ENCODE results near the gene UGT3A2. TPM values are rescaled to one million over a fixed set of nuclear protein-coding genes. Genes with fewer than 3 reads are reported as not detected.

Gene UGT3A2
- total and polyA plus RNA-seq, 2 of the 4 experiments (the other 2 are of a cell fraction) = not detected

GRCh38 chr5:36013182-36013581 is 53.5 kb downstream of the UGT3A2 start:
- H4K8ac ChIP-seq (ENCODE audit: low read depth in 2 of 2, low read length in 2 of 2) = no peak overlapping the region
- H3K4ac ChIP-seq (ENCODE audit: low read depth, low read length) = no peak overlapping the region
- dilution Hi-C loops (cut with HindIII; ENCODE audit: low sequenced_read_pairs, unreplicated experiment) = no loop called here
- no peak overlapping the region for H3K18ac ChIP-seq (ENCODE audit: low read depth, low read length)
- no peaks in the 10 kb centered on the region; the same call in 1 of the 2 replicates for H3K9me3 ChIP-seq (ENCODE audit: control insufficient read depth, insufficient read depth, low read length)
- intact Hi-C loops (cut with micrococcal nuclease) = no loop called here
- H2AFZ ChIP-seq (replicated peaks; ENCODE audit: low read length, poor library complexity) = no peak overlapping the region
- H2BK20ac ChIP-seq (ENCODE audit: low read depth, low read length) = no peak overlapping the region
- in situ Hi-C loops (cut with MboI; ENCODE audit: low sequenced_read_pairs) = no loop called here
- H3K79me1 ChIP-seq (ENCODE audit: low read depth in 1 of 2, low read length in 2 of 2) = no peaks in the 10 kb centered on the region
- H2AK5ac ChIP-seq (ENCODE audit: low read depth, low read length) = no peak overlapping the region
- no peak overlapping the region for H3K56ac ChIP-seq (ENCODE audit: extremely low read depth, insufficient read depth, low read length)
- no peaks in the 10 kb centered on the region for H4K20me1 ChIP-seq (ENCODE audit: insufficient read depth, low read length)
- ChIA-PET POLR2A (ENCODE audit: unreplicated experiment) (no interaction called here), CTCF (no interaction called here)
- H3K4me1 ChIP-seq (ENCODE audit: control insufficient read depth, insufficient read depth, low read length) = no peaks in the 10 kb centered on the region
- H2BK15ac ChIP-seq (ENCODE audit: low read depth, low read length) = no peak overlapping the region
- H4K91ac ChIP-seq (ENCODE audit: insufficient read depth, low read depth, low read length) = no peak overlapping the region
- whole genome bisulfite sequencing, 2 experiments (ENCODE audit: extremely low coverage in 2 of 2, insufficient read length in 1 of 2) = no CpG with 5 or more reads among the region's 2 CpGs
- no peak overlapping the region for H3K14ac ChIP-seq (replicated peaks; ENCODE audit: low read depth, low read length)
- no peak overlapping the region for H3K4me2 ChIP-seq (ENCODE audit: low read depth, low read length)
- TF ChIP-seq SMC3 (IDR thresholded peaks at IDR 0.05; ENCODE audit: low read depth, low read length) (no peak), MAFK (IDR thresholded peaks at IDR 0.05; ENCODE audit: low read depth, low read length) (no peak), RAD21 (IDR thresholded peaks at IDR 0.05; ENCODE audit: low read length) (no peak), BHLHE40 (IDR thresholded peaks at IDR 0.05; ENCODE audit: low read depth, low read length) (no peak), MAZ (IDR thresholded peaks at IDR 0.05; ENCODE audit: borderline replicate concordance, low read depth, low read length) (no peak), CTCF (conservative IDR thresholded peaks at IDR 0.05; ENCODE audit: low read depth, low read length) (no peak), CEBPB (IDR thresholded peaks at IDR 0.05; ENCODE audit: low read depth, low read length) (no peak), USF2 (IDR thresholded peaks at IDR 0.05; ENCODE audit: low read depth, low read length) (no peak), CHD1 (IDR thresholded peaks at IDR 0.05; ENCODE audit: low read depth, low read length) (no peak), RCOR1 (IDR thresholded peaks at IDR 0.05; ENCODE audit: insufficient replicate concordance, low read length) (no peak), NFE2L2 (IDR thresholded peaks at IDR 0.05; ENCODE audit: low read depth, low read length) (no peak), FOS (IDR thresholded peaks at IDR 0.05; ENCODE audit: low read depth, low read length) (no peak), POLR2A (IDR thresholded peaks at IDR 0.05; ENCODE audit: low read depth, low read length) (no peak)
- no peak overlapping the region for H2BK120ac ChIP-seq (ENCODE audit: low read depth, low read length)
- no peaks in the 10 kb centered on the region for H3K36me3 ChIP-seq (ENCODE audit: control insufficient read depth, insufficient read depth, low read length)
- no peak overlapping the region for H3K4me3 ChIP-seq (ENCODE audit: insufficient read depth, low read depth, low read length)
- H4K5ac ChIP-seq (ENCODE audit: low read depth, low read length) = no peak overlapping the region
- no peaks in the 10 kb centered on the region for H3K27me3 ChIP-seq (ENCODE audit: control insufficient read depth, insufficient read depth, low read length)
- no peak overlapping the region for H2AK9ac ChIP-seq (replicated peaks; ENCODE audit: low read depth, low read length, poor library complexity)
- no peak for ATAC-seq (ENCODE audit: low read depth)
- H2BK5ac ChIP-seq (ENCODE audit: low read depth, low read length, poor library complexity, severe bottlenecking) = no peak overlapping the region
- no peak overlapping the region for H3K27ac ChIP-seq (ENCODE audit: insufficient read depth, low read length)
- no peaks in the 10 kb centered on the region for H3K9me1 ChIP-seq (ENCODE audit: insufficient read depth, low read length)
- BruUV-seq (replicated peaks) = no TSS peak
- H3K9ac ChIP-seq (ENCODE audit: low read depth, low read length) = no peak overlapping the region
- no peak overlapping the region for H3K23ac ChIP-seq (ENCODE audit: low read depth, low read length)
- no peak for DNase-seq
